ENCODE data around the gene FBH1.
"Not testable (repeated sequence)": the region's sequence is repeated elsewhere in the genome, so short reads cannot be mapped to it uniquely, and the experiment has no call there.

- 0 out of 4 replicates have a peak, but pooled peaks of 1 of the 2 experiments have one; percentile 9 for TF ChIP-seq CTCF (conservative IDR thresholded peaks at IDR 0.05; ENCODE audit: low read depth in 2 of 2)
- not testable (repeated sequence) for TF ChIP-seq POLR2AphosphoS5 (IDR thresholded peaks at IDR 0.05; ENCODE audit: low read depth); REST (IDR thresholded peaks at IDR 0.05; ENCODE audit: unreplicated experiment); EZH2 (IDR thresholded peaks at IDR 0.05; ENCODE audit: low read depth, unreplicated experiment); STAT1 (IDR thresholded peaks at IDR 0.05; ENCODE audit: unreplicated experiment); EZH2phosphoT487 (IDR thresholded peaks at IDR 0.05; ENCODE audit: unreplicated experiment); JUNB (IDR thresholded peaks at IDR 0.05; ENCODE audit: unreplicated experiment); ZNF331 (CRISPR knock-in tag; IDR thresholded peaks at IDR 0.05; ENCODE audit: low read depth); CREB1 (CRISPR knock-in tag; IDR thresholded peaks at IDR 0.05; ENCODE audit: low read depth); ZNF114 (CRISPR knock-in tag; IDR thresholded peaks at IDR 0.05); NANOG (IDR thresholded peaks at IDR 0.05; ENCODE audit: borderline replicate concordance); ZNF462 (CRISPR knock-in tag; IDR thresholded peaks at IDR 0.05)
- TF ChIP-seq, protein P1, sequence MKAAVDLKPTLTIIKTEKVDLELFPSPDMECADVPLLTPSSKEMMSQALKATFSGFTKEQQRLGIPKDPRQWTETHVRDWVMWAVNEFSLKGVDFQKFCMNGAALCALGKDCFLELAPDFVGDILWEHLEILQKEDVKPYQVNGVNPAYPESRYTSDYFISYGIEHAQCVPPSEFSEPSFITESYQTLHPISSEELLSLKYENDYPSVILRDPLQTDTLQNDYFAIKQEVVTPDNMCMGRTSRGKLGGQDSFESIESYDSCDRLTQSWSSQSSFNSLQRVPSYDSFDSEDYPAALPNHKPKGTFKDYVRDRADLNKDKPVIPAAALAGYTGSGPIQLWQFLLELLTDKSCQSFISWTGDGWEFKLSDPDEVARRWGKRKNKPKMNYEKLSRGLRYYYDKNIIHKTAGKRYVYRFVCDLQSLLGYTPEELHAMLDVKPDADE (IDR thresholded peaks at IDR 0.05), result not testable (repeated sequence)
These were observed 26.9 kb upstream of the FBH1 start for GRCh38 chr10:5862981-5863685.
